ENCODE results near the gene HARS1. TPM values are rescaled to one million over a fixed set of nuclear protein-coding genes. Genes with fewer than 3 reads are reported as not detected.

HARS1 gene
- total RNA-seq, 3 donors from 2014 or later, result 43.2 to 53.7 (median 53.1) TPM

- TF ChIP-seq CTCF (IDR thresholded peaks at IDR 0.05) (no peak), POLR2A (IDR thresholded peaks at IDR 0.05) (no peak), POLR2AphosphoS5 (IDR thresholded peaks at IDR 0.05) (no peak)
- no peak overlapping the region for H3K4me3 ChIP-seq
- no peaks in the 10 kb centered on the region for H3K27me3 ChIP-seq
- no peaks in the 10 kb centered on the region for H3K36me3 ChIP-seq
- no peak overlapping the region for H3K27ac ChIP-seq
- intact Hi-C loops (cut with DNase I; ENCODE audit: low total_unique reads), result loop anchor here (5.0 kb wide), 1 partner anchor 80 kb away; the partner anchor contains the start of gene SRA1
- peaks cover 6 to 10% of the 10 kb centered on the region in 2 donors for H3K4me1 ChIP-seq
- DNase-seq (ENCODE audit: low spot score in 2 of 2), result no peak
- no peaks in the 10 kb centered on the region for H3K9me3 ChIP-seq
Observed at GRCh38 chr5:140637371-140638100, 53.6 kb downstream of the HARS1 start.

- intact Hi-C loops (cut with DNase I; ENCODE audit: low total_unique reads), result loop anchor here (5.0 kb wide), 1 partner anchor 78 kb away; the partner anchor contains the start of gene SRA1
Observed at GRCh38 chr5:140635291-140636257, 55.6 kb downstream of the HARS1 start.

GRCh38 chr5:140634103-140634502 lies 57.1 kb downstream of the HARS1 start:
- H3K27me3 ChIP-seq, result no peaks in the 10 kb centered on the region
- H3K4me3 ChIP-seq, result no peak overlapping the region
- no peaks in the 10 kb centered on the region for H3K36me3 ChIP-seq
- DNase-seq (ENCODE audit: low spot score in 2 of 2), result no peak
- H3K9me3 ChIP-seq, result no peaks in the 10 kb centered on the region
- TF ChIP-seq CTCF (IDR thresholded peaks at IDR 0.05) (no peak), POLR2A (IDR thresholded peaks at IDR 0.05) (no peak), POLR2AphosphoS5 (IDR thresholded peaks at IDR 0.05) (no peak)
- intact Hi-C loops (cut with DNase I; ENCODE audit: low total_unique reads), result no loop called here
- H3K27ac ChIP-seq, result peak overlapping the region in 1 of 2 donors; percentile 84
- peaks cover 0 to 6% of the 10 kb centered on the region in 2 donors for H3K4me1 ChIP-seq

More at GRCh38 chr5:140635291-140636257, 55.6 kb downstream of the HARS1 start:
- Histone ChIP-seq H3K4me1 (peaks cover 0 to 6% of the 10 kb centered on the region in 2 donors), H3K36me3 (no peaks in the 10 kb centered on the region), H3K9me3 (no peaks in the 10 kb centered on the region), H3K27ac (no peak overlapping the region), H3K27me3 (no peaks in the 10 kb centered on the region), H3K4me3 (no peak overlapping the region)
- TF ChIP-seq CTCF (IDR thresholded peaks at IDR 0.05) (no peak), POLR2A (IDR thresholded peaks at IDR 0.05) (no peak), POLR2AphosphoS5 (IDR thresholded peaks at IDR 0.05) (no peak)
- DNase-seq (ENCODE audit: low spot score in 2 of 2), result no peak

- no peaks in the 10 kb centered on the region for H3K27me3 ChIP-seq
- TF ChIP-seq POLR2A (IDR thresholded peaks at IDR 0.05) (no peak), CTCF (IDR thresholded peaks at IDR 0.05) (no peak), POLR2AphosphoS5 (IDR thresholded peaks at IDR 0.05) (no peak)
- peak overlapping the region; percentile 53 to 86 (median 62) for H3K4me3 ChIP-seq
- H3K4me1 ChIP-seq, result peaks cover 0 to 6% of the 10 kb centered on the region in 2 donors
- H3K9me3 ChIP-seq, result no peaks in the 10 kb centered on the region
- H3K36me3 ChIP-seq, result no peaks in the 10 kb centered on the region
- H3K27ac ChIP-seq, result peak overlapping the region; percentile 84 to 91
- no peak for DNase-seq (ENCODE audit: low spot score in 2 of 2)
- intact Hi-C loops (cut with DNase I; ENCODE audit: low total_unique reads), result no loop called here
Observed at GRCh38 chr5:140633501-140633900, 57.7 kb downstream of the HARS1 start.

Data from breast epithelium (tissue), 4 donors.